GM12892 (cell line): ENCODE measurements around the gene CFAP52.

Experiments used
- POLR2AphosphoS5 ChIP-seq: IDR thresholded peaks from 2 replicates; pipeline ENCODE4 v1.6.1; 2011; ENCODE audit warnings: low read depth, low read length, control low read depth
- TAF1 ChIP-seq: IDR thresholded peaks from 2 replicates; pipeline ENCODE4 v1.6.1; 2011; ENCODE audit warnings: low read depth, mild to moderate bottlenecking, control low read depth, low read length, borderline replicate concordance

- TF ChIP-seq TAF1 (no peak), POLR2AphosphoS5 (no peak)
Measured at GRCh38 chr17:9587969-9588656, 11.7 kb downstream of the CFAP52 start.
